ENCODE data around the gene ZBTB20. TPM values are rescaled to one million over a fixed set of nuclear protein-coding genes. Genes with fewer than 3 reads are reported as not detected.

ZBTB20 gene
- total and polyA plus RNA-seq, 8 donors = 0.15 to 149 (median 38.5) TPM

DNA sequence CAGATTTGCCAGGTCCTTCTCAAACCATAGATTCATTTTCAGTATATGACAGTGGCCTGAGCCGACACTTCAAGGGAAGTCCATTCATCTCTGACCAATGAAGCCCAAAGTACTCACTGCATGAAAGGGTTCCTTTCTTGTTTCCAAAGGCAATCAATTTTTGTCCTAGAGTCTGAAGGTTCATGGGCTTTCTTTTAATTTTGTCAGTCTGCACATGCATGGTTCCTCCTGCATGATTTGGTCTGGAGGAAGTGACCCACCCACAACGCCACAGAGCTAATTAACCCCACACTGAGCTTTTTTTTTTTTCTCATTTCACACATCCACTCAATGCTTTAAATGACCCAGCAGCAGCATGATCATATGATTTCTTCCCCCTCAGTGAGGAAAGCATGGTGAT lies 636.9 kb downstream of the ZBTB20 start:
- no peak overlapping the region for H3K4me3 ChIP-seq
- peaks cover 0 to 20% (median 9%) of the 10 kb centered on the region in 4 donors for H3K4me1 ChIP-seq
- no peaks in the 10 kb centered on the region for H3K27me3 ChIP-seq
- DNase-seq = no peak
- no peaks in the 10 kb centered on the region for H3K9me3 ChIP-seq
- no peak overlapping the region for H3K27ac ChIP-seq
- no peaks in the 10 kb centered on the region for H3K36me3 ChIP-seq
- intact Hi-C loops (cut with DNase I; ENCODE audit: low total_unique reads) = no loop called here
- 70 to 93% (median 78%) methylated on average over 2 of the region's 2 CpGs for WGBS, 5 donors
- no peak for TF ChIP-seq EP300 (IDR thresholded peaks at IDR 0.05)
- no peak for TF ChIP-seq POLR2A (IDR thresholded peaks at IDR 0.05)
- TF ChIP-seq POLR2AphosphoS5 (IDR thresholded peaks at IDR 0.05) = no peak
- TF ChIP-seq, protein P1, sequence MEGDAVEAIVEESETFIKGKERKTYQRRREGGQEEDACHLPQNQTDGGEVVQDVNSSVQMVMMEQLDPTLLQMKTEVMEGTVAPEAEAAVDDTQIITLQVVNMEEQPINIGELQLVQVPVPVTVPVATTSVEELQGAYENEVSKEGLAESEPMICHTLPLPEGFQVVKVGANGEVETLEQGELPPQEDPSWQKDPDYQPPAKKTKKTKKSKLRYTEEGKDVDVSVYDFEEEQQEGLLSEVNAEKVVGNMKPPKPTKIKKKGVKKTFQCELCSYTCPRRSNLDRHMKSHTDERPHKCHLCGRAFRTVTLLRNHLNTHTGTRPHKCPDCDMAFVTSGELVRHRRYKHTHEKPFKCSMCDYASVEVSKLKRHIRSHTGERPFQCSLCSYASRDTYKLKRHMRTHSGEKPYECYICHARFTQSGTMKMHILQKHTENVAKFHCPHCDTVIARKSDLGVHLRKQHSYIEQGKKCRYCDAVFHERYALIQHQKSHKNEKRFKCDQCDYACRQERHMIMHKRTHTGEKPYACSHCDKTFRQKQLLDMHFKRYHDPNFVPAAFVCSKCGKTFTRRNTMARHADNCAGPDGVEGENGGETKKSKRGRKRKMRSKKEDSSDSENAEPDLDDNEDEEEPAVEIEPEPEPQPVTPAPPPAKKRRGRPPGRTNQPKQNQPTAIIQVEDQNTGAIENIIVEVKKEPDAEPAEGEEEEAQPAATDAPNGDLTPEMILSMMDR (IDR thresholded peaks at IDR 0.05) = no peak

DNA sequence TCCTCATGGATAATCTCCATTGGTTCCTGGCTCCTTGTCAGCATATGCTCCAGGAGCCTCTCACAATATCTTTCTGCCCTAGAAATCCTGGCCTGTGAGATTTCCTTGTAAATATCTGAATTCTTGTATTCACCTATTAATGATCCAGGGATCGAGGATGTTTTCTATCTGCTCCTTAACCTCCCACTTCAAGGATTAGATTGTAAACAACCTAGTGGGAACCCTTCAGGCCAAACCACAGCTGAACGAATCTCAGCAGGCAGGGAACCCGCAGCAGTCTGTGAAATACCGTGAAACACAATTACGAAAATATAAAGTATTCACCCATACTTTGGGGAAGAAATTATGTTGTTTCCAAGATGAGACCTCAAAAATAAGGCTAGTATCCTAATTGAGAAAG lies 637.3 kb downstream of the ZBTB20 start:
- intact Hi-C loops (cut with DNase I; ENCODE audit: low total_unique reads) = no loop called here
- H3K27me3 ChIP-seq = no peaks in the 10 kb centered on the region
- no peaks in the 10 kb centered on the region for H3K9me3 ChIP-seq
- no peak for DNase-seq
- H3K4me1 ChIP-seq = peaks cover 0 to 20% (median 9%) of the 10 kb centered on the region in 4 donors
- no peak overlapping the region for H3K4me3 ChIP-seq
- TF ChIP-seq POLR2A (IDR thresholded peaks at IDR 0.05) = no peak
- no peak for TF ChIP-seq EP300 (IDR thresholded peaks at IDR 0.05)
- TF ChIP-seq, protein P1 (IDR thresholded peaks at IDR 0.05) = no peak
- TF ChIP-seq POLR2AphosphoS5 (IDR thresholded peaks at IDR 0.05) = no peak
- WGBS, 5 donors = 80 to 90% (median 86%) methylated on average over 5 of the region's 5 CpGs
- H3K27ac ChIP-seq = no peak overlapping the region
- H3K36me3 ChIP-seq = no peaks in the 10 kb centered on the region

DNA sequence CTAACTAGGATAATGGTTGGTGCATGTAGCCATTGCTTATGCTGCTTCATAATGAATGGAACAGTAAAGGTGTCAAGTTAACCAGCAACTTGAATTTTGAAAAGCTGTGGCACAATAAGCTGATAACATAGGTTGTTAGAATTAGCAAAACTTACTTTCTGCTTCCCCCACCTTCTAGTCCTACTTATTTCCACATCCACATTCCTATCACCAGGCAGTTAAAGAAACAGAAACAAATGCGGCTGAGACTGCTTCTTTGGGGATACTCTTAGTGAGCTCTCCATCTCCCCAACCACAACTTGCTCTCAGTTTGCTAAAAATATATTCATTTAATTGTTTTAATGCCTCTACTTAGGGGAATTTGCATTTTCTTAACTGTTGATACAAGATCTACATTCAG lies 638.1 kb downstream of the ZBTB20 start:
- 87 to 95% (median 87%) methylated on average over 1 of the region's 1 CpG for WGBS, 5 donors
- DNase-seq = no peak
- Histone ChIP-seq H3K9me3 (no peaks in the 10 kb centered on the region), H3K27ac (no peak overlapping the region), H3K36me3 (no peaks in the 10 kb centered on the region), H3K4me3 (no peak overlapping the region), H3K27me3 (no peaks in the 10 kb centered on the region), H3K4me1 (peaks cover 0 to 20% (median 9%) of the 10 kb centered on the region in 4 donors)
- intact Hi-C loops (cut with DNase I; ENCODE audit: low total_unique reads) = no loop called here
- no peak for TF ChIP-seq EP300 (IDR thresholded peaks at IDR 0.05)
- TF ChIP-seq, protein P1 (IDR thresholded peaks at IDR 0.05) = no peak
- no peak for TF ChIP-seq POLR2A (IDR thresholded peaks at IDR 0.05)
- TF ChIP-seq POLR2AphosphoS5 (IDR thresholded peaks at IDR 0.05) = no peak

DNA sequence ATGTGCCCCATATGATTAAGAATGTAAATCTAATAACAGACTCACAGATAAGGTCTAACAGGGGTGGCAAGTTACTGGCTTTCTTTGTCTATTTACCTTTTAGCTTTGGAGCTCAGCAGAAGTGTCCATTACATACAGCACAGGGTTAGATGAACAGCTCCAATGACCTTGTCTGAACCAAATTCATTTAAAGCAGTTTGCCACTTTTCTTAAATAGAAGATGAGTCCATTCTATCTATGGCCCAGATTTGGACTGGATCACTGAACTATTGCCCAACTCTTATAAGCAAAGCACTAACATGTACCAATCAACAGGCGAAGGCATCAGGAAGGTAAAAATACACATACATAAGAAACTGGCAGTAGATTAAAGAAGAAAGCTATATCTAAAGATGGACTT lies 638.9 kb downstream of the ZBTB20 start:
- H3K4me3 ChIP-seq = no peak overlapping the region
- TF ChIP-seq EP300 (IDR thresholded peaks at IDR 0.05) (no peak), POLR2AphosphoS5 (IDR thresholded peaks at IDR 0.05) (no peak), POLR2A (IDR thresholded peaks at IDR 0.05) (no peak)
- TF ChIP-seq, protein P1 (IDR thresholded peaks at IDR 0.05) = no peak
- no peak for DNase-seq
- peaks cover 0 to 20% (median 9%) of the 10 kb centered on the region in 4 donors for H3K4me1 ChIP-seq
- no peaks in the 10 kb centered on the region for H3K9me3 ChIP-seq
- no peaks in the 10 kb centered on the region for H3K36me3 ChIP-seq
- H3K27ac ChIP-seq = no peak overlapping the region
- intact Hi-C loops (cut with DNase I; ENCODE audit: low total_unique reads) = no loop called here
- WGBS, 5 donors = 73 to 89% (median 82%) methylated on average over 1 of the region's 1 CpG
- no peaks in the 10 kb centered on the region for H3K27me3 ChIP-seq

Data from stomach (tissue), 9 donors.